Measurements from ENCODE around the gene RAP1B.

Gene RAP1B

GRCh38 chr12:68612202-68612601, 1.5 kb downstream of the RAP1B start:
- no peak for DNase-seq

GRCh38 chr12:68612697-68613096, 2.0 kb downstream of the RAP1B start:
- no peak for DNase-seq

- no peak for DNase-seq
These were observed 2.7 kb downstream of the RAP1B start for GRCh38 chr12:68613209-68613904.

DNA sequence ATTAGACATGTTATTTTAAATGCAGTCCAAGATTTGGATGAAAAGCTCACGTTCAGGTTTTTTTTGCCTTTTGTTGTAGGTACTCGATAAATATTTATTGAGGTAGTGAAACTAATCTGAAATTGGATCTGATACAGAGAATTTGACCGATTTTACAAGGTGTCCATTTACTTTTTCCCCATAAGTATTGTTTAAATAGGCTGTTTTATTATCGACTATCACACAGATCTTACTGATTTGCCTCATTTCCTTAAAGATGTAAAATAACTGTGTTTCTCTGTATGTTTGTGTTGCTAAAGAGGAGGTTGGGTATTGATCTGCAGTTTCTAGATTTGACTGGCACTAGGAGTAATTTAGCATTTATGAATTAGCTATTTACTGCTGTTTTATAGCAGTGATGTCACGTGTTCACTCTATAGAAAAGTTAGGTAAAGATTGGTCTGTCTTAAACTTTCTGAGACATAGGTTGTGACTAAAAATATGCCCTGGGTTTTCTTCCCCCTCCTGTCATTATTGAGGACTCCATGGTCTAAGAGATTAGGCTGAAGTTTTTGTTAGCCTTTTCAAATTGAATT, 3.5 kb downstream of the RAP1B start:
- DNase-seq = no peak

GRCh38 chr12:68614769-68615168, 4.1 kb downstream of the RAP1B start:
- DNase-seq = no peak

DNA sequence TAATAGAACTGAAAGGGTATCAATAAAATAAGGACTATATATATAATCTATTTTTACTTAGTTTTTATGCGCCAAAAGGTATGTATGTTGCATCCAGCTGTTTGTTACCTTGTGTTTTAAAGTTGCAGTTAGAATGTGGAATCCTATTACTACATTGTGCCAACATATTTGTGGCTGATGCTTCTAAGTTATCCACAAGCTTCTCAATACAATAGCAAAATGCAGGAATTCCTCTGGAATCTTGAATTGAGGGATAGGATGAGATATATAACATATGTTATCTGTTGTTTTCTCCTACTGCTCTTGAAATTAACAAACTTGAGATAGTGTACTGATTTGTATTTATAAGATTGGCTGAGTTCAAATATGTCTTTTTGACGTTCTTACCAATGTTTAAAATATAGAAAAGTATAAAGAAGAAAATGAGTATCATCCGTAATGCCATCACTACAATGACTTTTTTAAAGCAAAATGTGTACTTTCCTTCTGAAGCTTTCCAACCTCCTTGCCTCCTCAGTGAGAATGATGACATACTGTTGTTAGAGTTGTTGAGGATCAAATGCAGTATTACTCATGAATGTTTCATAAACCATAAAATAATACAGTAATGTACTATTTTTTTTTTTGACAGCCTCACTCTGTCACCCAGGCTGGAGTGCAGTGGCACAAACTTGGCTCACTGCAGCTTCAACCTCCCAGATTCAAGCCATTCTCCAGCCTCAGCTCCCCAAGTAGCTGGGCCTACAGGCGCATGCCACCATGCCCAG, 6.6 kb downstream of the RAP1B start:
- DNase-seq = no peak

- DNase-seq = no peak
These were observed 8.8 kb downstream of the RAP1B start for GRCh38 chr12:68619541-68619940.

- no peak for DNase-seq
These were observed 10.1 kb downstream of the RAP1B start for GRCh38 chr12:68620519-68621471.

- DNase-seq = no peak
These were observed 10.9 kb downstream of the RAP1B start for GRCh38 chr12:68621472-68622081.

DNA sequence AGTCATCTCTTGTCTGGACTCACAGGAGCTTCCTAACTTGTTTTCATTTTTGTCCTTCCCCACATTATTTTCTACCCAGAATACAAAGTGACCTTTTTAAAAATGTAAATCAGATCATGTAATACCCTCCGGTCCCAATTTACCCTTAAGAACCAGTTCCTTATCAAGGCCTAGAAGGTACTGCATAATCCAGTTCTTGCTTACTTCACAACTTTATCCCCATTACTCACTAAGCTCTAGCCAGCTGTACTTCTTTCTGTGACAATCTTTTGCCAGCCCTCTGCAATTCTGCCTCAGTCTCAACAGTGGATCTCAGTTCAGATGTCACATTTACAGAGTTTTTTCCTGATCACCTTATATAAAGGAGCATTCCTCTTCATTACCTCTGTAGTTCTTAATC, 11.6 kb downstream of the RAP1B start:
- DNase-seq = no peak

DNA sequence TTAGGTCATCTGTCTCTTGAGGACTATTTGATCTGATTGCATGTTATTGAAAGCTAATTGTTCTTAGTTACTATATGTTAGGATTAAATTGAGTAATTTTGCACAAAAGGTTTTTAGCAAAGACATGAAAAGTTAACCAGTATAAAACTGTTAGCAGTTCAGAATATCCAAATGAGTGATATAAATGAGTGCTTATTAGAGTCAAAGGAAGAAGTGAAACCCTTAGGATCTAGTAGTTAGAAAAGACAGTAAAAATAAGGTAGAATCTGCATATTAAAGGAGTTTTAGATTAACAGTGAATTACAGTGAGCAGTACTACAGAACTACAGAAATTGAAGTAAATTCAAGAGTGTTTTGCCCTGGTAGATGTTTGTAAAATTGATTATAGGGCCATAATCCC, 12.4 kb downstream of the RAP1B start:
- DNase-seq = no peak

DNA sequence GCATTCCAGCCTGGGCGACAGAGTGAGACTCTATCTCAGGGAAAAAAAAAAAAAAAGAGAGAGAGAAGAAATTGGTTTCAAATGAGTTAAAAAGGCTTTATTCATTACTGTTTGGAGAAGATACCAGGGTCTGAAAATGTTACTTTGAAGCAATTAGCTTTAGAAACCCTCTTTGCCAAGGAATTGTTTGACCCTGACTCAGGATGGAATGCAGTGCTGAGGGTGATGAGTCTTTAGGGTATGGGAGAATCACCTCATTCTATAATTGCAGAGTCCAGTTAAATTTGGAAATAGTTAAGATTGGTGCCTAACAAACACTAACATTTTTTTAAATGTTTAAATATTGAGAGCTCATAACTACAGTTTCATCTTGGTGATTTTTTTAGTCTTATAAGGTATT, 13.3 kb downstream of the RAP1B start:
- no peak for DNase-seq

DNA sequence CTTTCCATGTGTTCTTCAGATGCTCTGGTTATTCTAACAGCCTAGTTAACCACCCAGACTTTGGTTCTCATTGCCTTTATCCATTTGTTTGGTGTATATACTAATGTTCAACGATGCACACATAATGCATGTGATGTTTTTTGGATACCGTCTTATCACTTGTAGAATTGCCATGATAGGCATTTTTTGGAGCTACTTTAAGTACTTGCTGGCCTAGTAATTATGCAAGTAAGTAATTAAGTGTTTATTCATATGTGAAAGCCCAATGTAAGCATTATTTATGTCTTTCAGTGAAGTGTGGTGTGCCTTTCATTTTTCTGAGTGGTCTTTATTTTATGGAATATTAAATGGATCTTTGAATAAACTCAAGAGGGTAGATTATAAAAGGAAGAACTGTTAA, 14.2 kb downstream of the RAP1B start:
- DNase-seq = no peak

DNA sequence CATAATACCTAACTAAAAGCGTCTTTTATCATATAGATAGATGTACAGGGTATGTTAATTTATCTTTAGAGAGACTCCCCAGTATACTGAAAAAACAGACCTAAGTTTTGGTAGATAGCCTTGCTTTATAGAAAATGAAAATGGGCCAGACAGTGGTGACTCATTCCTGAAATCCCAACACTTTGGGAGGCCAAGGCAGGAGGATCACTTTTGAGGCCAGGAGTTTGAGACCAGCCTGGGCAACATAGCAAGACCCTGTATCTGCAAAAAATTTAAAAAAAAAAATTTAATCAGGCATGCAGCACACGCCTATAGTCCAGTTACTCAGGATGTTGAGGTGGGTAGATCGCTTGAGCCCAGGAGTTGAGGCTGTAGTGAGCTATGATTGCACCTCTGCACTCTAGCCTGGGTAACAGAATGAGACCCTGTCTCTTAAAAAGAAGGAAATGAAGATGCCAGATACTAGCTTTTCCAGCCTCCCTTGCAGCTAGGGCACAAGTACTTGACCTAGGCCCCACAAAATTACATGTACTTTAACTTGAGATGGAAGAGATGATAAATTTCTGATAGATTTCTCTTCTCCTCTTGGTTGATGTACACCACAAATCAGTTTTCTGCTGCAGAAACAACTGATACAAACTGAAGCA, 17.1 kb downstream of the RAP1B start:
- no peak for DNase-seq

- DNase-seq = no peak
These were observed 18.0 kb downstream of the RAP1B start for GRCh38 chr12:68628698-68629097.

GRCh38 chr12:68630050-68630449, 19.4 kb downstream of the RAP1B start:
- no peak for DNase-seq

DNA sequence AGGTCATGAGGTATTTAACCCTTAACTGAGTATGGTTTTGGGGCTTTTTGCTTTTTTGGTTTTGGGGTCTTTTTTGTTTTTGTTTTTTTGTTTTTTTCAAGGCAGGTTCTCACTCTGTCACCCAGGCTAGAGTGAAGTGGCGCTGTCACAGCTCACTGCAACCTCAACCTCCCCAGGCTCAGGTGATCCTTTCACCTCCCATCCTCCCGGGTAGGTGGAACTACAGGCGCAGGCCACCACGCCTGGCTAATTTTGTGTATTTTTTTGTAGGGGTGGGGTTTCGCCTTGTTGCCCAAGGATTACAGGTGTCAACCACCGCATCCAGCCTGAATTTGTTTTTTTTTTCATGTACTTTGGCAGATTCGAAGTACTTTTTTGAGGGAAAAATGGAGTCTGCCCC, 19.9 kb downstream of the RAP1B start:
- DNase-seq = no peak

DNA sequence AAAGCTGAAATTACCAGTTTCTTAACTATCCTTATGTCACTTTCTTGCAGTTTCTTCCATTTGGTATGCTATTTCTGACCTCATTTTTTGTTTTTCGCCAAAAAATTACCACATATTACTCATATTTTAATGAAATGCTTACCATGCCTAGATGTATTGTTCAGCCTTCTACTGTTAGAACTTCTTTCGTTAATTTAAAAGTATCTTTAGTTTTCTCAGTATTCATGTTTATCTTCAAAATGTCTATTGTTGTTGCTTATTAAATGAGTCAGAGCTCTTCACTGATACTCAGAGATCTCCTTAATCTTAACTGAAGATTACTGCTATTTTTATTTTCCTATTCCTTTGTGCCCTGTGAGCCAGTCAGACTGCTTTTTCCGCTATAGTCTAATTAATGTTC, 20.5 kb downstream of the RAP1B start:
- DNase-seq = no peak

- no peak for DNase-seq
These were observed 21.8 kb downstream of the RAP1B start for GRCh38 chr12:68632486-68632885.

GRCh38 chr12:68633614-68634558, 23.2 kb downstream of the RAP1B start:
- DNase-seq = no peak

- no peak for DNase-seq
These were observed 25.6 kb downstream of the RAP1B start for GRCh38 chr12:68636268-68636667.
